Measurements from ENCODE around the gene EFCAB11.

GRCh38 chr14:89870316-89870715 lies 84.2 kb downstream of the EFCAB11 start:
- TF ChIP-seq POLR2A (IDR thresholded peaks at IDR 0.05) (no peak), CTCF (IDR thresholded peaks at IDR 0.05) (no peak)
